A673 (cell line): ENCODE measurements around the gene USP48. TPM values are rescaled to one million over a fixed set of nuclear protein-coding genes. Genes with fewer than 3 reads are reported as not detected.
"Not testable (repeated sequence)": the region's sequence is repeated elsewhere in the genome, so short reads cannot be mapped to it uniquely, and the experiment has no call there.

Experiments
- BruUV-seq: library from RNA; stranded (reverse); fragments of 400-500 nt; replicated peaks from 2 replicates; lab custom pipeline; 2021; lab: Mats Ljungman, UMichigan
- CTCF ChIA-PET: fragments of 300-600 bp; sonication (Branson Sonifier 250); formaldehyde crosslinking; loops from one replicate; lab custom pipeline; 2022; ENCODE audit warnings: antibody characterized with exemption; lab: Charles Lee
- POLR2A ChIA-PET: fragments of 300-600 bp; sonication (Branson Sonifier 250); formaldehyde crosslinking; loops from one replicate; lab custom pipeline; 2022; ENCODE audit warnings: antibody characterized with exemption; ENCODE audit not compliant: low non-redundant PET; lab: Charles Lee
- DNase-seq: peaks from one replicate; pipeline ENCODE4 v3.0.0-alpha.2; 2015; ENCODE audit warnings: low spot score
- H3K27ac ChIP-seq: fragments of 200-600 bp; sonication (generic); 2 replicates; pipeline ENCODE4 v1.5.1; 2016; ENCODE audit warnings: mixed run types, low read depth, mild to moderate bottlenecking, mixed read lengths, antibody characterized with exemption, low read length; ENCODE audit not compliant: poor library complexity, severe bottlenecking
- H3K27me3 ChIP-seq: fragments of 200-600 bp; sonication (generic); replicated peaks from 2 replicates; pipeline ENCODE4 v1.6.1; 2017; ENCODE audit warnings: mixed run types, low read depth, mild to moderate bottlenecking, mixed read lengths, antibody characterized with exemption, low read length; ENCODE audit not compliant: insufficient read depth, poor library complexity
- H3K36me3 ChIP-seq: fragments of 200-600 bp; sonication (generic); 2 replicates; pipeline ENCODE4 v1.6.1; 2016; ENCODE audit warnings: mixed run types, mild to moderate bottlenecking, mixed read lengths, antibody characterized with exemption, low read length; ENCODE audit not compliant: insufficient read depth, poor library complexity, severe bottlenecking
- H3K4me1 ChIP-seq: fragments of 200-600 bp; sonication (generic); 2 replicates; pipeline ENCODE4 v1.6.1; 2017; ENCODE audit warnings: mixed run types, mild to moderate bottlenecking, mixed read lengths, antibody characterized with exemption, low read length; ENCODE audit not compliant: insufficient read depth, poor library complexity, severe bottlenecking
- H3K4me3 ChIP-seq: fragments of 200-600 bp; sonication (generic); 2 replicates; pipeline ENCODE4 v1.5.1; 2016; ENCODE audit warnings: low read depth, mixed run types, mild to moderate bottlenecking, mixed read lengths, low read length; ENCODE audit not compliant: poor library complexity, severe bottlenecking
- H3K9me3 ChIP-seq: fragments of 200-600 bp; sonication (generic); 2 replicates; pipeline ENCODE4 v1.6.1; 2016; ENCODE audit warnings: mixed run types, low read depth, mild to moderate bottlenecking, mixed read lengths, antibody characterized with exemption, low read length; ENCODE audit not compliant: poor library complexity, severe bottlenecking
- EZH2 ChIP-seq: fragments of 200-600 bp; sonication (generic); IDR thresholded peaks from 2 replicates; pipeline ENCODE4 v1.6.1; 2017; ENCODE audit warnings: borderline replicate concordance, low read depth, mild to moderate bottlenecking, mixed read lengths, antibody characterized with exemption, low read length; ENCODE audit not compliant: poor library complexity, severe bottlenecking
- intact Hi-C: fragments of 100-400 bp; cut with micrococcal nuclease; formaldehyde crosslinking; loops from one replicate; pipeline ENCODE4 v1.10.0; 2022; ENCODE audit not compliant: unreplicated experiment
- total RNA-seq: library from RNA; stranded (reverse); gene quantifications from 2 replicates; pipeline ENCODE4 v1.2.3, GENCODE V29; 2021
- TF ChIP-seq, protein P1 (sequence below): fragments of 300-800, 200-600 bp; sonication (generic); conservative IDR thresholded peaks from 2 replicates; pipeline ENCODE4 v1.5.1; 2017; ENCODE audit warnings: low read depth, mild to moderate bottlenecking, antibody characterized with exemption, low read length, moderate library complexity, mixed read lengths

The USP48 gene
- total RNA-seq, 1 experiment from 2014 or later, result 74.1 TPM

- DNase-seq, result no peak
- CTCF ChIA-PET, result no interaction called here
- Histone ChIP-seq H3K27ac (no peak overlapping the region), H3K9me3 (no peaks in the 10 kb centered on the region), H3K4me3 (no peak overlapping the region), H3K36me3 (peaks cover 12% of the 10 kb centered on the region), H3K27me3 (no peaks in the 10 kb centered on the region), H3K4me1 (peaks cover 26% of the 10 kb centered on the region)
- intact Hi-C loops, result no loop called here
- TF ChIP-seq EZH2, result no peak
- TF ChIP-seq, protein P1, sequence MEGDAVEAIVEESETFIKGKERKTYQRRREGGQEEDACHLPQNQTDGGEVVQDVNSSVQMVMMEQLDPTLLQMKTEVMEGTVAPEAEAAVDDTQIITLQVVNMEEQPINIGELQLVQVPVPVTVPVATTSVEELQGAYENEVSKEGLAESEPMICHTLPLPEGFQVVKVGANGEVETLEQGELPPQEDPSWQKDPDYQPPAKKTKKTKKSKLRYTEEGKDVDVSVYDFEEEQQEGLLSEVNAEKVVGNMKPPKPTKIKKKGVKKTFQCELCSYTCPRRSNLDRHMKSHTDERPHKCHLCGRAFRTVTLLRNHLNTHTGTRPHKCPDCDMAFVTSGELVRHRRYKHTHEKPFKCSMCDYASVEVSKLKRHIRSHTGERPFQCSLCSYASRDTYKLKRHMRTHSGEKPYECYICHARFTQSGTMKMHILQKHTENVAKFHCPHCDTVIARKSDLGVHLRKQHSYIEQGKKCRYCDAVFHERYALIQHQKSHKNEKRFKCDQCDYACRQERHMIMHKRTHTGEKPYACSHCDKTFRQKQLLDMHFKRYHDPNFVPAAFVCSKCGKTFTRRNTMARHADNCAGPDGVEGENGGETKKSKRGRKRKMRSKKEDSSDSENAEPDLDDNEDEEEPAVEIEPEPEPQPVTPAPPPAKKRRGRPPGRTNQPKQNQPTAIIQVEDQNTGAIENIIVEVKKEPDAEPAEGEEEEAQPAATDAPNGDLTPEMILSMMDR, result no peak
- POLR2A ChIA-PET, result no interaction called here
- BruUV-seq, result no TSS peak
These were observed 108.0 kb downstream of the USP48 start for GRCh38 chr1:21674957-21675356.

GRCh38 chr1:21673853-21674252 is 109.1 kb downstream of the USP48 start:
- DNase-seq, H3K9me3 ChIP-seq, H3K4me3 ChIP-seq, H3K27me3 ChIP-seq, intact Hi-C loops, CTCF ChIA-PET, H3K36me3 ChIP-seq, BruUV-seq, POLR2A ChIA-PET: not testable (repeated sequence)
- H3K27ac ChIP-seq, result peak overlapping the region; percentile 65
- peaks cover 30% of the 10 kb centered on the region for H3K4me1 ChIP-seq

GRCh38 chr1:21673277-21673780 is 109.6 kb downstream of the USP48 start:
- TF ChIP-seq, protein P1, result no peak
- TF ChIP-seq EZH2, result no peak
- peaks cover 1% of the 10 kb centered on the region for H3K36me3 ChIP-seq
- peaks cover 34% of the 10 kb centered on the region for H3K4me1 ChIP-seq
- peak; percentile 64 for DNase-seq
- intact Hi-C loops, result no loop called here
- CTCF ChIA-PET, result no interaction called here
- no peaks in the 10 kb centered on the region for H3K27me3 ChIP-seq
- H3K9me3 ChIP-seq, result no peaks in the 10 kb centered on the region
- H3K4me3 ChIP-seq, result no peak overlapping the region
- H3K27ac ChIP-seq, result peak overlapping the region; percentile 65
- POLR2A ChIA-PET, result no interaction called here
- BruUV-seq, result no TSS peak
